Vein endothelial cell (primary cell): ENCODE results near the gene ASB9. TPM values are rescaled to one million over a fixed set of nuclear protein-coding genes. Genes with fewer than 3 reads are reported as not detected.

ENCODE experiments used
- total RNA-seq: library from RNA; depleted of rRNA; stranded (reverse); fragments of >200 nt; gene quantifications from 2 replicates; pipeline ENCODE4 v1.2.3, GENCODE V29; 2012

Gene ASB9, protein sequence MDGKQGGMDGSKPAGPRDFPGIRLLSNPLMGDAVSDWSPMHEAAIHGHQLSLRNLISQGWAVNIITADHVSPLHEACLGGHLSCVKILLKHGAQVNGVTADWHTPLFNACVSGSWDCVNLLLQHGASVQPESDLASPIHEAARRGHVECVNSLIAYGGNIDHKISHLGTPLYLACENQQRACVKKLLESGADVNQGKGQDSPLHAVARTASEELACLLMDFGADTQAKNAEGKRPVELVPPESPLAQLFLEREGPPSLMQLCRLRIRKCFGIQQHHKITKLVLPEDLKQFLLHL
- 9.1 and 14.2 TPM in 2 replicates for total RNA-seq

DNA sequence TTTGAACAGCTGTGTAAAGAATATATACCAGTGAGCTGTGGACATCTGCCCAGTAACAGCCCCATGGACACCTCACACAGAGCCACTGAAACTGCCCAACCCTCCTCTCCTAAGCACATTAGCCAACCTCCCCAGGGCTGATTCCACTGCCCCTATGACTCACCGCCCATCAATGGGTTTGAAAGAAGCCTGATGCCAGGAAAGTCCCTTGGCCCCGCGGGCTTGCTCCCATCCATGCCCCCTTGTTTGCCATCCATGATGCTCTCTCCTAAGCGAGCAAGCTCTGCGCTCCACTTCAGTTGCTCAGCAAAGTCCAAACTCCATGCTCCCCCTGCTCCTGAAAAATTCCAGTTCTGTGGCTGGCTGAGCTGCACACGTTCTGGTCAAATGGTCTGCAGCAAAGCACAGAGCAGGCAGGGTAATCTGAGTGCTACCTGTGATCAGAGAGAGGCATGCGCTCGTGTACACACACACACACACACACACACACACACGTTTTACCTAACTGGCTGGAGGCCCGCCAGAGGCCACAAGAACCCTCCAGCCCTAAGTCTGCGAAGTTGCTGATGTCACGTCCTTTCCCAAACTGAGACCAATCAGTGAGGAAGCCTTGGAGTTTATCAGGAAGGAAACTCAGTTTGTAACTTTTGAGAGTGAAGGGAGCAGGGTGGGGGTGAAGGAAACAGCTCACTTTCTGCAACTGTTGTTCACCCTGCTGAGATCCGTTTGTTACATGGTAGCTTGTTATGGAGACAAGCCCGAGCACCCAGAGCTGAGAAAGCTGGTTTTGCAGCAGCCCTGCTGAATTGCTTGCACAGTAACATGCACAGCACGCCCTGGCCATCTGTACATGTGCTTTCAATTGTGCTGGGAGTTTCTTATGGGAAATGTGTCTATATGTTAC is at the start of gene ASB9:
TSS of gene ASB9 (minus strand) at position 466 of the 904 bp plus-strand sequence. CDS start at position 257, 209 bp downstream.

DNA sequence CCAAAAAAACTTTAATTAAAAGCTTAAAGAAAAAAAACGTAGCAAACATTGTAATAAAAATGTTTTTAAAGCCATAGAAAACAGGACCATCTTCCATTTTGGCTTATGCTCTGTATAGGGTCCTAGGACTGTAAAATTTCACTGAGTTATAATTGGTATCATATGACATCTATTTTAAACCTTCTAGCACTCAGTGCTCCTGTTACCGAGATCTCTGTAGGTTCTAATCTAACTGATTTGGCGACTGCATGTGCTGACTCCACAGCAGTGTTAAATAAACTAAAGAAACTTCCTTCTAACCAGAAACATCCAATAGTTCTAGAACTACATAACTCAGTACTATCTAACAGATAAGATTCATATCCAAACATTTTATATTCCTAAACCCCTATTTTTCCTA is 45.6 kb upstream of the ASB9 start, which contains the start of gene ASB11:
TSS of gene ASB11 (minus strand) at position 132 of the 400 bp plus-strand sequence. CDS start at position 97, 35 bp downstream.

Other genes starting within 250 kb of the ASB9 start
- gene ASB11, start 45.6 kb upstream of the ASB9 start, total RNA-seq, result not detected in 2 replicates
- 6.5 and 12.1 TPM in 2 replicates for gene PIGA, start 65.4 kb upstream of the ASB9 start, total RNA-seq
- 0.38 and 0.65 TPM in 2 replicates for gene VEGFD, start 114.3 kb upstream of the ASB9 start, total RNA-seq
- 77.7 and 127 TPM in 2 replicates for gene PIR, start 223.2 kb upstream of the ASB9 start, total RNA-seq
- 119 and 162 TPM in 2 replicates for gene BMX, start 230.7 kb upstream of the ASB9 start, total RNA-seq